Measurements from ENCODE around the gene ADGRA3.
"Not testable (repeated sequence)": the region's sequence is repeated elsewhere in the genome, so short reads cannot be mapped to it uniquely, and the experiment has no call there.

The ADGRA3 gene

GRCh38 chr4:22413471-22413870 lies 102.4 kb downstream of the ADGRA3 start:
- Mint-ChIP-seq H3K27ac (no peak overlapping the region), H3K9me3 (ENCODE audit: low read depth) (no peaks in the 10 kb centered on the region), H3K4me1 (ENCODE audit: low read depth) (peaks cover 8% of the 10 kb centered on the region), H3K27me3 (no peaks in the 10 kb centered on the region), H3K36me3 (peaks cover 4% of the 10 kb centered on the region), H3K4me3 (no peak overlapping the region)

- H3K4me3 Mint-ChIP-seq: no peak overlapping the region
- no peak overlapping the region for H3K27ac Mint-ChIP-seq
- no peaks in the 10 kb centered on the region for H3K36me3 Mint-ChIP-seq
- H3K9me3 Mint-ChIP-seq (ENCODE audit: low read depth): no peaks in the 10 kb centered on the region
- no peaks in the 10 kb centered on the region for H3K27me3 Mint-ChIP-seq
- peaks cover 4% of the 10 kb centered on the region for H3K4me1 Mint-ChIP-seq (ENCODE audit: low read depth)
Observed at GRCh38 chr4:22412013-22412412, 103.9 kb downstream of the ADGRA3 start.

GRCh38 chr4:22410645-22411247 lies 105.1 kb downstream of the ADGRA3 start:
- H3K4me1 Mint-ChIP-seq (ENCODE audit: low read depth): no peaks in the 10 kb centered on the region
- H3K9me3 Mint-ChIP-seq (ENCODE audit: low read depth): no peaks in the 10 kb centered on the region
- H3K36me3 Mint-ChIP-seq: peaks cover 3% of the 10 kb centered on the region
- H3K4me3 Mint-ChIP-seq: no peak overlapping the region
- no peak overlapping the region for H3K27ac Mint-ChIP-seq
- no peaks in the 10 kb centered on the region for H3K27me3 Mint-ChIP-seq

GRCh38 chr4:22408474-22408873 lies 107.4 kb downstream of the ADGRA3 start:
- Mint-ChIP-seq H3K9me3 (ENCODE audit: low read depth) (no peaks in the 10 kb centered on the region), H3K36me3 (peaks cover 4% of the 10 kb centered on the region), H3K27me3 (no peaks in the 10 kb centered on the region), H3K4me3 (no peak overlapping the region), H3K27ac (no peak overlapping the region), H3K4me1 (ENCODE audit: low read depth) (no peaks in the 10 kb centered on the region)

- no peak overlapping the region for H3K4me3 Mint-ChIP-seq
- no peaks in the 10 kb centered on the region for H3K27me3 Mint-ChIP-seq
- H3K4me1 Mint-ChIP-seq (ENCODE audit: low read depth): no peaks in the 10 kb centered on the region
- no peaks in the 10 kb centered on the region for H3K9me3 Mint-ChIP-seq (ENCODE audit: low read depth)
- no peak overlapping the region for H3K27ac Mint-ChIP-seq
- H3K36me3 Mint-ChIP-seq: peaks cover 6% of the 10 kb centered on the region
Observed at GRCh38 chr4:22407361-22407760, 108.5 kb downstream of the ADGRA3 start.

- Mint-ChIP-seq H3K27me3 (no peaks in the 10 kb centered on the region), H3K36me3 (peaks cover 14% of the 10 kb centered on the region), H3K4me3 (no peak overlapping the region), H3K27ac (no peak overlapping the region), H3K9me3 (ENCODE audit: low read depth) (no peaks in the 10 kb centered on the region), H3K4me1 (ENCODE audit: low read depth) (peaks cover 2% of the 10 kb centered on the region)
Observed at GRCh38 chr4:22398671-22399070, 117.2 kb downstream of the ADGRA3 start.

GRCh38 chr4:22391551-22391950 lies 124.3 kb downstream of the ADGRA3 start:
- no peak overlapping the region for H3K4me3 Mint-ChIP-seq
- no peaks in the 10 kb centered on the region for H3K4me1 Mint-ChIP-seq (ENCODE audit: low read depth)
- H3K36me3 Mint-ChIP-seq: peaks cover 3% of the 10 kb centered on the region
- no peaks in the 10 kb centered on the region for H3K27me3 Mint-ChIP-seq
- H3K9me3 Mint-ChIP-seq (ENCODE audit: low read depth): no peaks in the 10 kb centered on the region
- H3K27ac Mint-ChIP-seq: no peak overlapping the region

GRCh38 chr4:22389240-22389870 lies 126.5 kb downstream of the ADGRA3 start:
- Mint-ChIP-seq H3K9me3 (ENCODE audit: low read depth) (no peaks in the 10 kb centered on the region), H3K27ac (no peak overlapping the region), H3K4me3 (no peak overlapping the region), H3K27me3 (no peaks in the 10 kb centered on the region), H3K4me1 (ENCODE audit: low read depth) (peaks cover 5% of the 10 kb centered on the region), H3K36me3 (no peaks in the 10 kb centered on the region)

GRCh38 chr4:22385611-22386011 lies 130.3 kb downstream of the ADGRA3 start:
- Mint-ChIP-seq H3K4me1 (ENCODE audit: low read depth) (peaks cover 5% of the 10 kb centered on the region), H3K36me3 (no peaks in the 10 kb centered on the region), H3K27me3 (no peaks in the 10 kb centered on the region), H3K9me3 (ENCODE audit: low read depth) (no peaks in the 10 kb centered on the region), H3K4me3 (no peak overlapping the region), H3K27ac (no peak overlapping the region)

- Mint-ChIP-seq H3K27me3 (no peaks in the 10 kb centered on the region), H3K27ac (no peak overlapping the region), H3K4me3 (no peak overlapping the region), H3K9me3 (ENCODE audit: low read depth) (no peaks in the 10 kb centered on the region), H3K36me3 (no peaks in the 10 kb centered on the region), H3K4me1 (ENCODE audit: low read depth) (peaks cover 5% of the 10 kb centered on the region)
Observed at GRCh38 chr4:22384154-22384553, 131.7 kb downstream of the ADGRA3 start.

- not testable (repeated sequence) for H3K27me3 Mint-ChIP-seq; H3K4me3 Mint-ChIP-seq; H3K27ac Mint-ChIP-seq; H3K4me1 Mint-ChIP-seq (ENCODE audit: low read depth); H3K36me3 Mint-ChIP-seq; H3K9me3 Mint-ChIP-seq (ENCODE audit: low read depth)
Observed at GRCh38 chr4:22382216-22382615, 133.7 kb downstream of the ADGRA3 start.

- no peak overlapping the region for H3K4me3 Mint-ChIP-seq
- H3K9me3 Mint-ChIP-seq (ENCODE audit: low read depth): peaks cover 3% of the 10 kb centered on the region
- peaks cover 3% of the 10 kb centered on the region for H3K36me3 Mint-ChIP-seq
- no peaks in the 10 kb centered on the region for H3K27me3 Mint-ChIP-seq
- H3K4me1 Mint-ChIP-seq (ENCODE audit: low read depth): no peaks in the 10 kb centered on the region
- no peak overlapping the region for H3K27ac Mint-ChIP-seq
Observed at GRCh38 chr4:22372986-22373385, 142.9 kb downstream of the ADGRA3 start.

- Mint-ChIP-seq H3K27ac (no peak overlapping the region), H3K9me3 (ENCODE audit: low read depth) (no peaks in the 10 kb centered on the region), H3K36me3 (peaks cover 3% of the 10 kb centered on the region), H3K4me1 (ENCODE audit: low read depth) (no peaks in the 10 kb centered on the region), H3K4me3 (no peak overlapping the region), H3K27me3 (no peaks in the 10 kb centered on the region)
Observed at GRCh38 chr4:22369901-22370562, 145.8 kb downstream of the ADGRA3 start.

GRCh38 chr4:22363787-22364186 lies 152.1 kb downstream of the ADGRA3 start:
- peaks cover 6% of the 10 kb centered on the region for H3K9me3 Mint-ChIP-seq (ENCODE audit: low read depth)
- H3K4me1 Mint-ChIP-seq (ENCODE audit: low read depth): no peaks in the 10 kb centered on the region
- H3K36me3 Mint-ChIP-seq: no peaks in the 10 kb centered on the region
- H3K4me3 Mint-ChIP-seq: no peak overlapping the region
- H3K27me3 Mint-ChIP-seq: no peaks in the 10 kb centered on the region
- no peak overlapping the region for H3K27ac Mint-ChIP-seq

GRCh38 chr4:22363036-22363435 lies 152.8 kb downstream of the ADGRA3 start:
- H3K27me3 Mint-ChIP-seq: no peaks in the 10 kb centered on the region
- peaks cover 8% of the 10 kb centered on the region for H3K9me3 Mint-ChIP-seq (ENCODE audit: low read depth)
- H3K27ac Mint-ChIP-seq: no peak overlapping the region
- no peaks in the 10 kb centered on the region for H3K4me1 Mint-ChIP-seq (ENCODE audit: low read depth)
- no peak overlapping the region for H3K4me3 Mint-ChIP-seq
- H3K36me3 Mint-ChIP-seq: no peaks in the 10 kb centered on the region

Data from activated naive CD8-positive, alpha-beta T cell (primary cell).